T1000 (cell line): Measurements from ENCODE around the gene UNC79.

ENCODE experiments used
- DNase-seq: peaks from one replicate; lab custom pipeline; 2025; ENCODE audit warnings: mixed read lengths; lab: John Stamatoyannopoulos, UW

UNC79 gene

GRCh38 chr14:93548102-93548843 lies 117.5 kb downstream of the UNC79 start:
- no peak for DNase-seq

DNA sequence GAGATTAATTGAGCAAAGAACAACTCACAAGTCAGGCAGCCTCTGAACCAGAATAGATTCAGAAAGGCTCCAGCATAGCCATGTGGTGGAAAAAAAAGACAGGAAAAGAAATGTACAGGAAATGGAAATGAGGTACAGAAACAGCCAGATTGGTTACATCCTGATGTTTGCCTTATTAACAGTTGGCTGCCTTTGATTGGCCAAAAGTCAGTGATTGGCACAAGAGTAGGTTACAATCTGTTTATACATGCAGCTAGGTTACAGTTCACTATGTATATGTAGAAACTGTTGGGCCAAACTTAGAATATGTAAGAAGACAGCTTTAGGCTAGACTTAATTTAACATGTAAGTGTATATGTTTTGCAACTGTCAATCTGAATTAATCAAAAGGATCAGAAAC lies 118.9 kb downstream of the UNC79 start:
- DNase-seq = no peak

- no peak for DNase-seq
These were observed 134.2 kb downstream of the UNC79 start for GRCh38 chr14:93564918-93565317.

DNA sequence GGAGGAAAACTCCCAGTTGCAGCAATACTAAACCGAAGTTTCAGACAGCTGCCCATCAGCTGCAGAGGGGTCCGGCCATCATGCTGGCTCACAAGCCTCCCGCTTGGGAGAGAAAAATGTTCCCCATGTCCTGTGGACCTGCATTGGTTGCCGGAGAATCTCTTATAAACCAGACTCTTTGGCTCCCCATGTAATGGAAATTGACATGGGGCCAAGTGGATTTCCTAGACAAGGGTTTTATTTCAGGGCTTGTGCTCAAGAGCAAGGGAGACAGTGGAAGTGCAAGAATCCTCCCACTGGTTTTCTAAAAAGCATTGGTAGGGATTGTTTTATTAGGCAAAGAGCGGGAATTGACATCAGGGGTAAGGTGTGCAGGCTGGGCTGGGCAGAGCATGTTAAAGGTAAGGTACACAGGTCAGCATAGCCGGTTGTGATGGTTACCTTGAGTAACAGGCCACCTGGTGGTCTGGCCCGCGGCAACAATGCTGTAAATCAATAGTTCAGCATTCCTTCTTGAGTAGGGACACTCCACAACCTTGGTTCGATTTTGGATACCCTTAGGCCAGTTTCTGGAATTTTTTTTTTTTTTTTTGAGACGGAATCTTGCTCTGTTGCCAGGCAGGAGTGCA lies 135.4 kb downstream of the UNC79 start:
- DNase-seq = no peak

GRCh38 chr14:93571275-93571674 lies 140.5 kb downstream of the UNC79 start:
- DNase-seq = no peak

DNA sequence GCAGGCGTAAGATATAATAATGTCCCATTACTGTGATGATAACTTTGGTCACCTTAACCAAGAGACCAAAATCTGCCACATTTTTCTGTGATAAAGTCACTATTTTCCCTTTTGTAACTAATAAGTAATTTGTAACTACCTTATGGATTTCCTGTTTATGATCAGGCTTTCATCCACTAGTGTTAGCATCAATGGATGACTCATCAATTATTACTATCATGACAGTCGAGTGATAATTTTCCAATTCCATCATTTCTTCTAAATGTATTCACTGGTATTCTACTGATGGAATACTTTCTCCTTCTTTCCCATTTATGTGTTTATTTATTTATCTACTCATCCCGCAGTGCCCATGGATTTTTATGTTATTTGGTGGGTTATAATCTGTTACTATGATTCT lies 148.4 kb downstream of the UNC79 start:
- no peak for DNase-seq

GRCh38 chr14:93582516-93582915 lies 151.8 kb downstream of the UNC79 start:
- DNase-seq = no peak

DNA sequence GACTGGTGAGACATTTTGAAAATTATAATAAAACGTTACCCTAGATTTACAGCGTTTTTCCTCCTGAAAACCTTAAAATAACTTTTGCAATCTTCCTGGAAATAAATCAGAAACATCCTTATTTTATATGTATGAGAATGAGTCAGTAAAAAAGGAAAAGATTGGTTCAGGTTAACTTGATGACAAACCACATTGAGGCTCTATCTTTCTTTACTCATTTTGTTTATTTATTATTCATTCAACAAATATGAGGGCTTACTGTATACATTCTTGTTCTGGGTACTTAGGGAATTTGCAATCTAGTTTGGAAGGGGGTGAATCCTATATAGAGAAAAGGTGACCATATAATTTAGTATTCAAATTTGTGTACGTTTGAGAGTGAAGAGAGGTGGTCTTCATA lies 156.6 kb downstream of the UNC79 start:
- DNase-seq = no peak

DNA sequence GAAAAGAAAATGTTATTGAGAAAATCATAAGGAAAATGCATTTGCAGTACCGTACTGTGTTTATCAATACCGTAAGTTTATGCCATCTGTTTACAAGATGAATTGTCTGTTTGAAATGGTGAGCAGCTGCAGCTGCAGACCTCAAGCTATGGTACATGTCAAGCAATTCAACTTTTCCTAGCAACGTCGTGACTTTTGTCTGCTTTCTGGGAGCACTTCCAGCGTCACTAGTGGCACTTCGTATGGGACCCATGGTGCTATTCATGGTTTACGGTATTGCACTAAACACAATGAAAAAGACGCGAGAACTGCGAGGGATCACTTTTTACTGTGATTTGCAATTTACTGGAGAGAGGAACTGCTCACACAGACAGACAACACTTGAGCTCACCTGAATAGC lies 160.8 kb downstream of the UNC79 start:
- no peak for DNase-seq

DNA sequence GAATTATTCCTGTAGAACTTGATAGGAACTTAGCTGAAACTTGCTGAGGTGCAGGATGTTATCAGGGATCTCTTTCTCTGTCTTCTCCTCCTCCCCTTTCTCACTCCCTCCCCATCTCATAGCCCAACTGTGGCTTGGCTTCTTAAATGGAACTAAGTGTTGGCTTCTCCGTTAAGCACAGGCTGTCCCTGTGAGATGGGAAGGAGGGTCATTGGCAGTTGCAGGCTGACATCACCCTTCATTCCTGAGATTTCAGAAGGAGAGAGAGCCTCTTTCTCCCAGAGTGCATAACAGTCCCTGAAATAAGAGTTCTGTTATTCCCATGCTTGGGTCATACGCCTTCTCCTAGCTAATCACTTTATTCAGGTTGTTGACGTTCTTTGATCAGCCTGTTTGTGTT lies 162.0 kb downstream of the UNC79 start:
- DNase-seq = no peak

DNA sequence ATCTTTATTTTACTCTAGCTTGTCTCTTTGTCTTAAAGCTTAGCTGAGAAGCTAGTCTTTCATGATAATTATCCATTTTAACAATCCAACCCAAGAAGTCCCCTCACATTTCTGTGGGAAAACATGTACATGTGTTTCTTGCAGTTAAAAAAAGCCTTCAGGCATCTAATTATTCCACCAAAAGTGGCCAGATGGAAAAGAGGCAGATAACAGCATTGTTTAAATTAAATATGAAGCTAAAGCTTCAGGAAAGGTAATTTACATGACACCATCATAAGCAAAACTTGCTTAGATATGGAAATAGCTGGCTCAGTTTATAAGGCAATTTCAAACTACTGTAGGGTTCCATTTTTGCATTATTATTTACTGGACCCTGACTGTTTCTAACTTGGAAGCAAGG lies 175.4 kb downstream of the UNC79 start:
- DNase-seq = no peak

GRCh38 chr14:93619176-93619793 lies 188.5 kb downstream of the UNC79 start:
- no peak for DNase-seq

GRCh38 chr14:93628048-93628447 lies 197.3 kb downstream of the UNC79 start:
- no peak for DNase-seq

DNA sequence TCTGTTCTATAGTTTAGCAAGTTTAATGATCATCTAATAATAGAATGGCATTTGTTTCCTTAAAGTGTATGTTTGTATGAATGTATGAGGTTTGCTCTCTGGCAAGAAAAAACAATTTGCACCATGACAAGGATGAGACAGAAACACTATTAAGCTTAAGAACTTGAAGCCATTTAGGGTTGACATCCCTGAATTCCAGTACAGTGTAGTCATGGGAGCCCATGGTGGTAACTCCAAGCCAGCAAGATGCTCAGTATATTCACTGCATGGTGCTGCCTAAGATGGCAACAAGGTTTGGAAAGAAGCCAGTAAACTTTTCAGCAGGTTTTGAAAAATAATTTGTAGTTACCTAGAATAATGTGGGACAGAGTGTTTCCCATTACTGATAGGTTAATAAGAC lies 198.9 kb downstream of the UNC79 start:
- DNase-seq = no peak

DNA sequence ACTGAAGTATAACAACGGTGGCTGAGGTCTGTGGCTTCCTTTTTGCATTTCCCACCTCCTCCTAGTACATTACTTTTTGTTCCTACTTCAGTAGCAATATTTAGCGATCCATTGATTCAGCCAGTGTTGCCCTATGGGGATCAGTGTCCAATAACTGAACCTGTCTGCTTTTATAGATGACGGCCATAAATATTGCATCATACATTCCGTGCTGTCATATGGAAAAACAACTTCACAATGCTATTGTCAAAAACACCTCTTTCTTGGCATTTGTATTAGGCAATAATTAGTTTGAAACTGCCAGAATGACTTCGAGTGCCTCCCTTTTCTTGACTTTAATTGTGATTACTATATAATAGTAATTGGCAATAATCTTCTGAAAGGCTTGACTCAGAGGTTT lies 208.1 kb downstream of the UNC79 start:
- DNase-seq = no peak

GRCh38 chr14:93643127-93643526 lies 212.4 kb downstream of the UNC79 start:
- DNase-seq = no peak

- no peak for DNase-seq
These were observed 212.9 kb downstream of the UNC79 start for GRCh38 chr14:93643676-93644075.

GRCh38 chr14:93645200-93645599 lies 214.5 kb downstream of the UNC79 start:
- no peak for DNase-seq

DNA sequence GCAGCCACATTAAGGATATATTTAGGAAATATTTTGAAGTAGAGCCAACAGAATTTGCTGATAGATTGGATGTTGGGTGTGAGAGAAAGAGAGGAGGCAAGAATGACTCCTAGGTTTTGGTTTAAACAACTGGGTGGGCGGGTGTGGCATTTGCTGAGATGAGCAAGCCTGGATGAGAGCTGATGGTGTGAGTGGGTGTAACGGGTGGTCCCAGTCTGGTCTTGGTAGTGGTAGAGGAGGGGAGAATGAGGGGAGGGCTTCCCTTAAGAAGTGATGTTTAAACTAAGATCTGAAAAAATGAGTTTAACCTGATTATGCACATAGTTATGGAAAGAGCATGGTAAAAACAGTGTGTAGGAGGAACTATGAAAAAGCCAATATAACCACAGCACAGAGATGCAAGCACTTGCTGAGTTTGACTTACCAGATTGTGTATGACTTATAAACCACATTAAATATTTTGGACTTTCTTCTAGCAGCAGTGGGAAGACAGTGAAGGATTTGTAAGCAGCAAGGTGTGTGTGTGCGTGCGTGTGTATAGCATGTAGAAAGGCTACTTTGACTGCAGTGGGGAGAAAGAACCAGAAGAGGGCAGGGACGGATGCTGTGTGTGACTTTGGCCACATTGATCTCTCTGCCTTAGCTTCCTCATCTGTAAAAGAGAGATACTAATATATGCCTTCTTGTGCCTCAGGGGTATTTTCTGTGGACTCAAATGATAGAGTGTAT lies 217.9 kb downstream of the UNC79 start:
- no peak for DNase-seq

GRCh38 chr14:93654599-93654998 lies 223.9 kb downstream of the UNC79 start:
- DNase-seq = no peak

DNA sequence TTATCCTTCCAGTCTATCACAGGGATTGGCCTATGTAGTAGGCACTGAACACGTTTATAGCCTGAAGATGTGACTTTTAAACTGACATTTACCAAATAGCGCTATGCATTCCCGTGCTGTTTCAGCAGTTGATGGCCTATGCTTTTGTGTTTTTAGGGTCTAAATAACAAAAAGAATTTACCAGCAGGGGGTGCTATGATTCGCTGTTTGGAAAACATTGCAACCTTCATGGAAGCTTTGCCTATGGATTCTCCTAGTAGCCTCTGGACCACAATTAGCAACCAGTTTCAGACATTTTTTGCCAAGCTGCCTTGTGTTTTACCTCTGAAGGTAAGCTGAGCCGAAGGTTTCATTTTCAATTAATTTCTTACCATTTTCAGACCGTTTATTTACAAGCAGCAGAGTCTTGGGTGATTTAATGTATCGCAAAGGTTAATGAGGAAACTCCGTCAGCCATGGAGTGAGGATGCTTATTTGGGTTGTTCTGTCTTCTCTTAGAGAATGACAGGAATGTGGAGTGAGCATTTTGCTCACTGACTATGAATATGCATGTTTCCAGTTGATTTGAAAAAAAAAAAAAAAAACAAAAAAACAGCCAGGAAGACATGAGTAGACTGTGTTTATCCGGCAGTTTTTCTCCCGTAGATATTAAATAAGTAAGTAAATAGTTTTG lies 224.5 kb downstream of the UNC79 start:
- DNase-seq = no peak

DNA sequence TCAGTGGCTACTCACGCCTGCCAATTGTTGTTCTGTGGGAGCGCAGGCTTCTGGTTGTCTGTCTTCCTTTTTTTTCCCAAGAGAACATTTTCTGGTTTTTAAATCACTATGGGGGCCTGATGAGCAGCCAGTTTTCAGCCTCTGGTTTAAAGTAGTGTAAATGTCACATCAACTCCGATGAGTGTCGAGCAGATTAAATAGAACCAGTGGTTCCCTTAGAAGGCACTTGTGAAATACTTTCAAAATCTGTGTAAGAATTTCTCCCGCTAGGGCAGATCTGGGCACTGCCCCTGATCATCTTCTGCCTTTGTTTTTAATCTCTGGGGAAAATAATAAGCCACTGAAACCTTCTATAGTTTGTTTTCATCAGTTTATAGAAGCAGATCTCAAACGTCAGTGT lies 227.1 kb downstream of the UNC79 start:
- DNase-seq = no peak
